NCI-H1417 (cell line): ENCODE results near the gene LRRTM3.

ENCODE experiments used
- DNase-seq, 3 experiments: peaks; one replicate each; lab custom pipeline; 2025; lab: John Stamatoyannopoulos, UW

LRRTM3 gene

DNA sequence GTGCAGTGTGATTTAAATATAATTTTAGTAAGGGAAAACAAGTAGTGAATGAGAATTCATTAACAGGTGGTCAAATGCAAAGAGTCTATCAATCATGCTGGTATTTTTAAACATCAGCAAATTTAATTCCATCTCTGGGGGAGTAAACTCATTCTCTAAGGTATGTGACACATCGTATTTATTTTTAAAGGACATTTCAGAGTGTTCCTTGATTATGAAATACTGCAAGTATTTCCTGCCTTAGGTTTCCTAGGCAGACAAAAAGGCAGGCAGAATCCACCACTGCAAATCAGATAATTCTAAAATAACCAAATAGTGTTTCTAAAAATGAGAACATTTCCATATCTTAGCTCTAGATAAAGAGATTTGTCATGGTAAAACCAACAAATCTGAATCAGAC, 193.8 kb downstream of the LRRTM3 start:
- peak in 1 of 3 experiments; percentile 38 for DNase-seq

DNA sequence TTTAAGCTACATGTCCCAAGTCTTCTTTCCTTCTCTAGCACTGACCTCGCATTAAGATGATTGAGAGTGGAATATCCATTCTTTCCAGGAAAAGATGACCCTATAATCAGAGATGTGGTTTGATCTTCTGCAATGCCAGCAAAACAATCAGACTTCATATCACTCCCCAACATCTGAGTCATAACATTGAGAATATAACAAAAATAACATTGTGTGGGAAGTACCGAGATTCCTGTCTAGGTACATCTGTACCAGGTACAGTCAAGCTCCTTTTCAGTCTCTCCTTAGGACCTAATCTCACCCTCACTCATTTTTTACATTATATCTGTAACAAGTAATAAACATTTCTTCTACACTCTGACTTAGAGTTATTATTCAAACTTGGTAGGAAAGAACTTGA, 201.6 kb downstream of the LRRTM3 start:
- no peak for DNase-seq

- DNase-seq = no peak
Observed at GRCh38 chr10:67140641-67141040, 214.8 kb downstream of the LRRTM3 start.

GRCh38 chr10:67141300-67141699, 215.5 kb downstream of the LRRTM3 start:
- DNase-seq = no peak

DNA sequence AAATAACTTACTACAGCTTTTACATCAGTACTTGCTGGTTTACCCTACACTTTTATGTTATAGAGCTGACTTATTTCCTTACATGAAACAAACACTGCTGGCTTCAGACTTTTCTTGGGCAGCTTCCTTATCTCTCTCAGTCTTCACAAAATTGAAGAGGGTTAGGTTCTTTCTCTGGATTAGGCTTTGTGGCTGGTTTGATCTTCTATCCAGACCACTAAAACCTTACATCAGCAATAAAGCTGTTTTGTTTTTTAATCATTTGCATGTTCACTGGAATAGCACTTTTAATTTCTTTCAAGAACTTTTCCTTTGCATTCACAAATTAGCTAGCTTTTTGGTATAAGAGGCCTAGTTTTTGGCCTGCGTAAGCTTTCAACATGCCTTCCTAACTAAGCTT, 218.7 kb downstream of the LRRTM3 start:
- no peak for DNase-seq
